Epithelial cell of proximal tubule (primary cell): ENCODE measurements around the gene ETV7. TPM values are rescaled to one million over a fixed set of nuclear protein-coding genes. Genes with fewer than 3 reads are reported as not detected.

ENCODE experiments used
- DNase-seq: peaks from one replicate; pipeline ENCODE4 v3.0.0-alpha.2; 2011; ENCODE audit warnings: low read depth
- H3K4me3 ChIP-seq: 2 replicates; pipeline ENCODE4 v1.5.1; 2011; ENCODE audit warnings: low read depth, mild to moderate bottlenecking, low read length
- total RNA-seq: library from RNA; depleted of rRNA; stranded (reverse); fragments of >200 nt; gene quantifications from 2 replicates; pipeline ENCODE4 v1.2.3, GENCODE V29; 2015
- TF ChIP-seq, protein P1 (sequence below): conservative IDR thresholded peaks from 2 replicates; pipeline ENCODE4 v1.5.1; 2012; ENCODE audit warnings: low read depth, mild to moderate bottlenecking, low read length

ETV7 gene
- total RNA-seq, 1 donor from 2014 or later = 3.2 TPM

DNA sequence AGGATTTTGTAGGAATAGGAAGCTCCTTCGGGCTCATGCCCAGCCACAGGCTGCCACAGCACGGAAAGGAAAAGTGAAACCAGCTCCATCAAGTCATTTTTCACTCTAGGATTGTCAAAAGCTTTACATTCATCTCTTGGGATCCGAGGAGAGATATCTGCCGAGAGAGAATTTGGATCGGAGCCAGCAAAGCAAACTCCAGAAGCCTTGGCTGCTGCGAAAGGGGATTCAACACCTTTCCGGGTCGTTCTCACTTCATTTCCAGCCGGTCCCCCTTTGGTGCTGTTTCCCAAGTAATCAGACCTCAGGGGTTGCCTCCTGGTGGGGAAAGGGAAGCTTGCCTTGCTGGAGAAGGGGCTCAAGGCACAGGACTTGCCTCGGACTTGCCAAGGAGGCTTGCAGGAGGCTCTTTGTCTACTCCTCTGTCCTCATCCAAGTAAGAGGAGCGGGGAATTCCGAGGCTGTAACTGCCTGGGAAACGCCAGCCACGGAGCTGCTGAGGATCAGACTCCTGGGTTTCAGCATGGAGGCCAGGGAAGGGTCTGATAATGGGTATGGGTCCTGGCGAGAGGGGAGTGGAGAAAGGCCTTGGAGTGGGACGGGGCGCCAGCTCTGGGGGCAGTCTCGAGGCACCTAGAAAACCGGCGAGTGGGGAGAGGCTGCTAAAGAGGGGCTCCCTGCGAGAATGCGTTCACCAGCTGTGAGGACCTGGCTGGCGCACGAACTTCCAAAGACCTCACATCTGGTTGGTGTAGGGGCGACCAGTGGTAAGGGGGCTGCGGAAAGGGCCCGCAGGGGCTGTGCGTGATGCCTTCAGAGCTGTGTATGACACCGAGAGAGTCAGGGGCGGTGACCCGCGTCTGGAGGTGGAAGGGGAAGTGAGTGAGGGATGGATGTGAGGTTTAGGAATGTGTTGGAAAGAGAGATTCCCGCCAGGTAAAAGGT, 702 bp downstream of the ETV7 start:
- H3K4me3 ChIP-seq = peak overlapping the region; percentile 80
- DNase-seq = peak; percentile 31
- TF ChIP-seq, protein P1, sequence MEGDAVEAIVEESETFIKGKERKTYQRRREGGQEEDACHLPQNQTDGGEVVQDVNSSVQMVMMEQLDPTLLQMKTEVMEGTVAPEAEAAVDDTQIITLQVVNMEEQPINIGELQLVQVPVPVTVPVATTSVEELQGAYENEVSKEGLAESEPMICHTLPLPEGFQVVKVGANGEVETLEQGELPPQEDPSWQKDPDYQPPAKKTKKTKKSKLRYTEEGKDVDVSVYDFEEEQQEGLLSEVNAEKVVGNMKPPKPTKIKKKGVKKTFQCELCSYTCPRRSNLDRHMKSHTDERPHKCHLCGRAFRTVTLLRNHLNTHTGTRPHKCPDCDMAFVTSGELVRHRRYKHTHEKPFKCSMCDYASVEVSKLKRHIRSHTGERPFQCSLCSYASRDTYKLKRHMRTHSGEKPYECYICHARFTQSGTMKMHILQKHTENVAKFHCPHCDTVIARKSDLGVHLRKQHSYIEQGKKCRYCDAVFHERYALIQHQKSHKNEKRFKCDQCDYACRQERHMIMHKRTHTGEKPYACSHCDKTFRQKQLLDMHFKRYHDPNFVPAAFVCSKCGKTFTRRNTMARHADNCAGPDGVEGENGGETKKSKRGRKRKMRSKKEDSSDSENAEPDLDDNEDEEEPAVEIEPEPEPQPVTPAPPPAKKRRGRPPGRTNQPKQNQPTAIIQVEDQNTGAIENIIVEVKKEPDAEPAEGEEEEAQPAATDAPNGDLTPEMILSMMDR = peak; percentile 23

- TF ChIP-seq, protein P1 = no peak
- no peak overlapping the region for H3K4me3 ChIP-seq
- DNase-seq = no peak
Observed at GRCh38 chr6:36384095-36384494, 3.4 kb downstream of the ETV7 start.

- H3K4me3 ChIP-seq = no peak overlapping the region
- TF ChIP-seq, protein P1 = no peak
- DNase-seq = no peak
Observed at GRCh38 chr6:36383606-36384005, 3.9 kb downstream of the ETV7 start.

DNA sequence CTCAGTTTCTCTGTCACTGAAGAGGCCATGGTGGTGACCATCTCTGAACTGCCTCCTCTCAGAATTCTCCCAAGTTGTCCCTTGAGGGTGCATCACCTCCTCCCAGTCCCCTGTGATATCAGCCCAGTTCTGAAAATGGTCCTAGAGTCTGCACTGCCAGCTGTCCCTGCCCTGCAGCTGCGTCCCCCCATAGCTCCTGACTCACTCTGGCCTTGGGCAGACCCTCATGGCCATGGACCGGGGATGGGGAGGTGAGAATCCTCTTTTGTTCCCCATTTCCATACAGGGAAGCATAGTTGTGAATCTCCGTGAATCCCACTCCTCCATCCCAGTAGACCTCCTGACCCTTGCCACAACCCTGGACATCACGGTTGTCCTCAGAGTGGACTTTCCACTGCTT, 4.5 kb downstream of the ETV7 start:
- H3K4me3 ChIP-seq = no peak overlapping the region
- TF ChIP-seq, protein P1 = no peak
- no peak for DNase-seq

GRCh38 chr6:36381502-36382389, 5.7 kb downstream of the ETV7 start:
- TF ChIP-seq, protein P1 = no peak
- DNase-seq = no peak
- H3K4me3 ChIP-seq = no peak overlapping the region

GRCh38 chr6:36380166-36380565, 7.3 kb downstream of the ETV7 start:
- TF ChIP-seq, protein P1 = no peak
- H3K4me3 ChIP-seq = no peak overlapping the region
- no peak for DNase-seq
